Activated CD8-positive, alpha-beta T cell treated with anti-CD3 and anti-CD28 coated beads for 36 hours (primary cell): ENCODE data around the gene C16orf89. TPM values are rescaled to one million over a fixed set of nuclear protein-coding genes. Genes with fewer than 3 reads are reported as not detected.

ENCODE experiments used
- ATAC-seq: fragments of 200-7000 bp; cut with Tn5 transposase; one replicate; pipeline ENCODE4 v1.10.0; 2021; ENCODE audit warnings: mild to moderate bottlenecking, moderate library complexity
- CTCF ChIA-PET: fragments of 350-600 bp; sonication (Branson Sonifier 250); formaldehyde crosslinking; loops from one replicate; lab custom pipeline; 2021; ENCODE audit warnings: antibody characterized with exemption; lab: Charles Lee
- POLR2A ChIA-PET: fragments of 350-600 bp; sonication (Branson Sonifier 250); formaldehyde crosslinking; loops from one replicate; lab custom pipeline; 2021; ENCODE audit warnings: antibody characterized with exemption; lab: Charles Lee
- DNase-seq: peaks from one replicate; pipeline ENCODE4 v3.0.0-alpha.2; 2020
- H3K27ac Mint-ChIP-seq: one replicate; pipeline ENCODE4 v1.8.0; 2021; ENCODE audit warnings: mild to moderate bottlenecking, mixed read lengths
- H3K27me3 Mint-ChIP-seq: one replicate; pipeline ENCODE4 v1.8.0; 2021; ENCODE audit warnings: mixed read lengths
- H3K36me3 Mint-ChIP-seq: one replicate; pipeline ENCODE4 v1.8.0; 2021; ENCODE audit warnings: low read depth, mixed read lengths
- H3K4me1 Mint-ChIP-seq: one replicate; pipeline ENCODE4 v1.8.0; 2021; ENCODE audit warnings: low read depth, mixed read lengths
- H3K4me3 Mint-ChIP-seq: one replicate; pipeline ENCODE4 v1.8.0; 2021; ENCODE audit warnings: mild to moderate bottlenecking, moderate library complexity, mixed read lengths
- H3K9me3 Mint-ChIP-seq: one replicate; pipeline ENCODE4 v1.8.0; 2021; ENCODE audit warnings: mixed read lengths
- intact Hi-C: fragments of 100-400 bp; cut with micrococcal nuclease; formaldehyde crosslinking; loops from one replicate; pipeline ENCODE4 v1.10.0; 2022
- total RNA-seq, 2 experiments: library from RNA; stranded (reverse); gene quantifications; one replicate each; pipeline ENCODE4 v1.2.3, GENCODE V29; 2021
- TF ChIP-seq, protein P1 (sequence below): fragments of 200-600 bp; IDR thresholded peaks from one replicate; pipeline ENCODE4 v1.8.0; 2022; ENCODE audit warnings: antibody characterized with exemption, mild to moderate bottlenecking

C16orf89 gene
- total RNA-seq, 2 experiments from 2014 or later = not detected

DNA sequence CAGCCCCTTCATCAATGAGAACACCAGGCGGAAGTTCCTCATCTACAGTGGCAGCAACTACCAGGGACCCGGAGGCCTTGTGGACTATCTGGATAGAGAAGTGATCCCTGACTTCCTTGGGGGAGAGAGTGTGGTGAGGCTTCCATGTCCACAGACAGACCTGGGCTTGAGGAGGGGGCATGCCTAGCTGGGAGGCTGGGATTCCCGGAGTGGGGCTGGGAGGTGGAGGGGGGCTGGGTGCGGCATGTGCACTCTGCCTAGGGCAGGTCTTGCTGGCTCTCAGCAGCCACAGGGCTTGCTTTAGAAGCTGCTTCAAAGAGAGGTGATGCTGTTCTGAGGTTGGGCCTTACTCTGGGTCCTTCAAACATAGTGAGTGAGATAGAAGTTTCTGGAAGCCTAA is 59.8 kb downstream of the C16orf89 start:
- Mint-ChIP-seq H3K36me3 (no peaks in the 10 kb centered on the region), H3K27ac (no peak overlapping the region), H3K4me3 (no peak overlapping the region), H3K27me3 (peaks cover 4% of the 10 kb centered on the region), H3K4me1 (no peaks in the 10 kb centered on the region), H3K9me3 (no peaks in the 10 kb centered on the region)
- ATAC-seq (no peak), DNase-seq (no peak)
- ChIA-PET CTCF (interaction anchor here (0.6 kb wide), 1 partner anchor 121 kb away, joined by 3 read pairs; no protein-coding TSS in a partner anchor), POLR2A (no interaction called here)
- intact Hi-C loops = no loop called here
- TF ChIP-seq, protein P1, sequence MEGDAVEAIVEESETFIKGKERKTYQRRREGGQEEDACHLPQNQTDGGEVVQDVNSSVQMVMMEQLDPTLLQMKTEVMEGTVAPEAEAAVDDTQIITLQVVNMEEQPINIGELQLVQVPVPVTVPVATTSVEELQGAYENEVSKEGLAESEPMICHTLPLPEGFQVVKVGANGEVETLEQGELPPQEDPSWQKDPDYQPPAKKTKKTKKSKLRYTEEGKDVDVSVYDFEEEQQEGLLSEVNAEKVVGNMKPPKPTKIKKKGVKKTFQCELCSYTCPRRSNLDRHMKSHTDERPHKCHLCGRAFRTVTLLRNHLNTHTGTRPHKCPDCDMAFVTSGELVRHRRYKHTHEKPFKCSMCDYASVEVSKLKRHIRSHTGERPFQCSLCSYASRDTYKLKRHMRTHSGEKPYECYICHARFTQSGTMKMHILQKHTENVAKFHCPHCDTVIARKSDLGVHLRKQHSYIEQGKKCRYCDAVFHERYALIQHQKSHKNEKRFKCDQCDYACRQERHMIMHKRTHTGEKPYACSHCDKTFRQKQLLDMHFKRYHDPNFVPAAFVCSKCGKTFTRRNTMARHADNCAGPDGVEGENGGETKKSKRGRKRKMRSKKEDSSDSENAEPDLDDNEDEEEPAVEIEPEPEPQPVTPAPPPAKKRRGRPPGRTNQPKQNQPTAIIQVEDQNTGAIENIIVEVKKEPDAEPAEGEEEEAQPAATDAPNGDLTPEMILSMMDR = no peak

DNA sequence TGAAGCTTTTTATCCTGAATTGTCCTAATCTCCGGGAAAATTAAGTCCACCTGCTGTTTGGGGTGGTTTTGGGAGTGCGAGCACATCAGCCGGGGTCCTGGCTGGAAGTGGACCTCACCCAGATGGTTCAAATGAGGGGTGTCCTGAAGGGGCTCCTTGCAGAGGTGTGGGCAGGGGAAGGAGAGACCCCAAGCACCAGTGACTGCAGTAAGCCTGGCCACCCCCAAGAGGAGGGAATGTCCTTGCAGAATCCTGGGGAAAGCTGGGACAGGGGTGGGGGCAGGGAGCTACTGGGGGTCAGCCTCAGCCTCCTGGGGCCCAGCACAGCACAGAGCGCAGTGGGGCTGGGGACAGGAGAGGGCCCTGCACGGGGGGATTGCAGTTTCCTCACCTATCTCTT is 61.4 kb downstream of the C16orf89 start:
- Mint-ChIP-seq H3K4me1 (no peaks in the 10 kb centered on the region), H3K4me3 (no peak overlapping the region), H3K27me3 (peaks cover 4% of the 10 kb centered on the region), H3K9me3 (no peaks in the 10 kb centered on the region), H3K36me3 (no peaks in the 10 kb centered on the region), H3K27ac (no peak overlapping the region)
- intact Hi-C loops = no loop called here
- ATAC-seq = no peak
- DNase-seq = no peak
- ChIA-PET POLR2A (no interaction called here), CTCF (no interaction called here)
- TF ChIP-seq, protein P1 = no peak

DNA sequence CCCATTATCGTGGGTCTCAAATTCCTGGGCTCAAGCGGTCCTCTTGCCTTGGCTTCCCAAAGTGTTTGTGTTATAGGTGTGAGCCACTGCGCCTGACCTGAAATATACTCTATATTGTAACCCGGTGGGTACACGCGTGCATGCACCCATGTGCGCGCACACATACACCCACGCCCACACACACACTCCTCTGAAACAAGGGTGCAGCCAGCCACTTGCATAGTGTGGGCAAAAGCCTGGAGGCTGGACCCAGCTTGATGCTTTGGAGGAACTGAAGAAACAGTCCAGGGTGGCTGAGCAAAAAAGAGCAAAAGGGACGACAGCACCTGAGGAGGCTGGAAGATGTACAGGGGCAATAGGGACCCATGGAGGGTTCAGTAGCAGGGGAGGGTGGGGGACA is 61.9 kb downstream of the C16orf89 start:
- CTCF ChIA-PET = no interaction called here
- no peak for ATAC-seq
- no peak overlapping the region for H3K27ac Mint-ChIP-seq
- H3K9me3 Mint-ChIP-seq = no peaks in the 10 kb centered on the region
- DNase-seq = no peak
- peaks cover 4% of the 10 kb centered on the region for H3K27me3 Mint-ChIP-seq
- no peaks in the 10 kb centered on the region for H3K4me1 Mint-ChIP-seq
- H3K4me3 Mint-ChIP-seq = no peak overlapping the region
- intact Hi-C loops = no loop called here
- H3K36me3 Mint-ChIP-seq = no peaks in the 10 kb centered on the region
- POLR2A ChIA-PET = no interaction called here
- TF ChIP-seq, protein P1 = no peak

DNA sequence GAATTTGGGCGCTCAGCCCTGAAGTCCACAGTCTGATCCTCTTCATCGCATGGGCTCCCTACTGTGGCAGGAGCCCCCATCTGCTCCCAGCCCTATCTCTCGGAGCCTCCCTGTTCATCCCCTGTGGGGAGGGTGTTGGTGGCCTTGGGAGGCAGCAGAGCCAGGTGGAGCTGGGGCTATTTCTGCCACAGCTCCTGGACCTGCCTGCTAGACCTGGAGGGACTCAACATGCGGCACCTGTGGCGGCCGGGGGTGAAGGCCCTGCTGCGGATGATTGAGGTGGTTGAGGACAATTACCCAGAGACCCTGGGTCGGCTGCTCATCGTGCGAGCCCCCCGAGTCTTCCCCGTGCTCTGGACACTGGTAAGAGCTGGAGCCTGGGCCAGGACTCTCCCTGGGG is 62.5 kb downstream of the C16orf89 start:
- Mint-ChIP-seq H3K4me3 (no peak overlapping the region), H3K27me3 (peaks cover 4% of the 10 kb centered on the region), H3K27ac (no peak overlapping the region), H3K9me3 (no peaks in the 10 kb centered on the region), H3K36me3 (no peaks in the 10 kb centered on the region), H3K4me1 (no peaks in the 10 kb centered on the region)
- intact Hi-C loops = no loop called here
- POLR2A ChIA-PET = no interaction called here
- TF ChIP-seq, protein P1 = no peak
- no peak for ATAC-seq
- no peak for DNase-seq
- CTCF ChIA-PET = no interaction called here

DNA sequence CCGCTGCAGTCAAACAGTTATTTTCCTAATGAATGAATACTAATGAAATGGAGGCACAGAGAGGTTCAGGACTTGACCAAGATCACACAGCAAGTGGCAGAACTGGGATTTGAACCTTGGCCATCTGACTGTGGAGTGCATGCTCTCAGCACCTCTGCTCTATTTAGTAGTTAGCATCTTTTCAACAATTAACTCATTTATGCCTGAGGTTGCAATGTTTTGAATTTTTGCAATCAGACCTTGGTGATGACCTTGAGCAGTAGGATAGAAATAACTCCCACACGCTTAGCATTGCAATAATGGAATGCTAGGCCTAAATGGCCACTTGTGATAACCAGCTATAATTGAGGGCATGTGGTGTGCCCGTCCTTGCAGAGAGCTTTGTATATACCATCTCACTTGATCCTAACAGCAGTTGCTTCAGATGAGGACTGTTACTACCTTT is 63.0 kb downstream of the C16orf89 start:
- no peak for ATAC-seq
- ChIA-PET POLR2A (no interaction called here), CTCF (no interaction called here)
- Mint-ChIP-seq H3K36me3 (no peaks in the 10 kb centered on the region), H3K27ac (no peak overlapping the region), H3K4me1 (no peaks in the 10 kb centered on the region), H3K27me3 (peaks cover 4% of the 10 kb centered on the region), H3K4me3 (no peak overlapping the region), H3K9me3 (no peaks in the 10 kb centered on the region)
- TF ChIP-seq, protein P1 = no peak
- DNase-seq = no peak
- intact Hi-C loops = no loop called here
